ENCODE results near the gene TAPT1. TPM values are rescaled to one million over a fixed set of nuclear protein-coding genes. Genes with fewer than 3 reads are reported as not detected.
"Not testable (repeated sequence)": the region's sequence is repeated elsewhere in the genome, so short reads cannot be mapped to it uniquely, and the experiment has no call there.

Gene TAPT1, protein sequence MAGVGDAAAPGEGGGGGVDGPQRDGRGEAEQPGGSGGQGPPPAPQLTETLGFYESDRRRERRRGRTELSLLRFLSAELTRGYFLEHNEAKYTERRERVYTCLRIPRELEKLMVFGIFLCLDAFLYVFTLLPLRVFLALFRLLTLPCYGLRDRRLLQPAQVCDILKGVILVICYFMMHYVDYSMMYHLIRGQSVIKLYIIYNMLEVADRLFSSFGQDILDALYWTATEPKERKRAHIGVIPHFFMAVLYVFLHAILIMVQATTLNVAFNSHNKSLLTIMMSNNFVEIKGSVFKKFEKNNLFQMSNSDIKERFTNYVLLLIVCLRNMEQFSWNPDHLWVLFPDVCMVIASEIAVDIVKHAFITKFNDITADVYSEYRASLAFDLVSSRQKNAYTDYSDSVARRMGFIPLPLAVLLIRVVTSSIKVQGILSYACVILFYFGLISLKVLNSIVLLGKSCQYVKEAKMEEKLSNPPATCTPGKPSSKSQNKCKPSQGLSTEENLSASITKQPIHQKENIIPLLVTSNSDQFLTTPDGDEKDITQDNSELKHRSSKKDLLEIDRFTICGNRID
- polyA plus RNA-seq (ENCODE audit: insufficient read length in 4 of 4): 10 to 100 TPM; 39.3 to 45.7 (median 42.3) TPM

- no peak for DNase-seq (ENCODE audit: low read depth in 4 of 4, low spot score in 3 of 4)
Measured at GRCh38 chr4:16225863-16226815, at the start of gene TAPT1. TSS of gene TAPT1 (minus strand) at chr4:16226471. CDS start at chr4:16226457, 14 bp downstream.

DNA sequence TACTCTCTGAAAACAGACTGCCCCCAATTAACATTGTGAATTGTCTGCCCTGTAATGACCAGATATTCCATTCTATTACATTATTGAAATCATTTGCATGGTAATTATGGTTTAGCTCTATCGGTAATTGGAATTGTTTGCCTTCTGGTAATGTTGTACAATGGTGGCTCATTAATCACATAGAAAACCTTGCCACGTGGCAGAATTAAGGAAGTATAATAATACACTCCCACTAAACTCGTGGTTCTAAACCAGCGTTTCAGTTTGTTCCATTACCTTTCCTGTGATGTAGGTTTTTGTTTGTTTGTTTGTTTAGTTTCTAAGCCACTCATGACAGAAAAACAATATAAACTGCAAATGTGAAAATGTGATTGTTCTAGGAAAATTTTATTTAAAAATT is 45.1 kb upstream of the TAPT1 start:
- DNase-seq (ENCODE audit: low read depth in 4 of 4, low spot score in 3 of 4): no peak

GRCh38 chr4:16270454-16271328 is 44.4 kb upstream of the TAPT1 start:
- DNase-seq (ENCODE audit: low read depth in 4 of 4, low spot score in 3 of 4): no peak

- not testable (repeated sequence) for DNase-seq (ENCODE audit: low read depth in 4 of 4, low spot score in 3 of 4)
Measured at GRCh38 chr4:16269742-16270453, 43.6 kb upstream of the TAPT1 start.

DNA sequence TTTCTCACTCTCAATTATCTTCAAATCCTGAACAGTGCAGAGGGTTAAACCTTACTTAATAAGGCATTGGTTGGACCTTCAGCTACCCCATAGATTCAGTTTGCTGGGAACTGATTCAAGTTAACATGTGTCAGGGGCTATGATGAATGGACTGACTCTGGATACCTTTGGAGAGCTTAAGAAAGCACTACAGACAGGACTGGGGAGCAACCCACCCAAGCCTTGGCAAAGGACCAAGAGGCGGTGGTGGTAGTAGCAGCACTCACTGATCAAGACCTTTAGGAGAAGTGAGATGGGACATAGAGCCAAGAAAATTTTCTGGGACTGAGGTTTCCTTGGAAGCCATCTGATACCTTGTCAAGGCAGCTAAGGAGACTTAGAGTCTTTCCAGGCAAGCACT is 43.0 kb upstream of the TAPT1 start:
- DNase-seq (ENCODE audit: low read depth in 4 of 4, low spot score in 3 of 4): no peak

GRCh38 chr4:16268290-16268689 is 42.0 kb upstream of the TAPT1 start:
- no peak for DNase-seq (ENCODE audit: low read depth in 4 of 4, low spot score in 3 of 4)

GRCh38 chr4:16267639-16268038 is 41.4 kb upstream of the TAPT1 start:
- DNase-seq (ENCODE audit: low read depth in 4 of 4, low spot score in 3 of 4): no peak

DNA sequence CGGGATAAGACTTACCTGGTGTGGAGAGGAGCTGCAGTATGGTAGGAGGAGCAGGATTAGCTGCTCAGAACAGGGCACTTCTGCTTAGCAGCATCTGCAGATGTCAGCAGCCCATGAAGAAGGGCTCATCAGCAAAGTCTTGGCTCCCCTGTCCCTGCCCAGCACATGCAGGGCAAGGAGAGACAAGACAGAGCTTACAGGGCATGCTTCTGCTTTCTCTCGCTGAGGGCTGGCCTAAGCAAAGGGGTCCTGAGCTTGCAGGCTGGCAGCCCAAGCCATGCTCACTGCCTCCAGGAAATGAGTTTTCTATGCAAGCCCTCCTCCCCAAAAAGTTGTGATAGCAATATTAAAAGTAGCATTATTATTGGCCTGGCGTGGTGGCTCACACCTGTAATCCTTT is 39.5 kb upstream of the TAPT1 start:
- DNase-seq (ENCODE audit: low read depth in 4 of 4, low spot score in 3 of 4): no peak

DNA sequence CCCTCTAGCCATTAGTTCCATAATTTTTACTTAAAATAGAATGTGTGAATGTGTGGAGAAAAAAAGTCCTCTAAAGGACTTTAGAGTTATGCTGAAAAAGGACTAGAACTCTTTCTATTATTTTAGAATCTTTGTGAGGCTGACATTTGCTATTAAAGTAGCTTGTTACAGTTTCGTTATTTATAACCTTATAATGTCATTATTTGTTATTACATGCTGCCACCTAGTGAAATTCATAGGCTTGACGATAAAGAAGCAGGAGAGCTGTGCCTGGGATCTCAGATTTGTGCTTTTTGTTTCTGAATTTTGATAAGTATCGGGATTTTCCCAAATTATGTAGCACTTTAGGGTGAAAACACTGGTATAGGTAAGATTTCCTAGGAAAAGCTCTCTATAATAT is 38.5 kb upstream of the TAPT1 start:
- peak in 3 of 4 donors; percentile 3 to 33 (median 18) for DNase-seq (ENCODE audit: low read depth in 4 of 4, low spot score in 3 of 4)

- no peak for DNase-seq (ENCODE audit: low read depth in 4 of 4, low spot score in 3 of 4)
Measured at GRCh38 chr4:16263056-16263455, 36.8 kb upstream of the TAPT1 start.

GRCh38 chr4:16262188-16262587 is 35.9 kb upstream of the TAPT1 start:
- no peak for DNase-seq (ENCODE audit: low read depth in 4 of 4, low spot score in 3 of 4)

DNA sequence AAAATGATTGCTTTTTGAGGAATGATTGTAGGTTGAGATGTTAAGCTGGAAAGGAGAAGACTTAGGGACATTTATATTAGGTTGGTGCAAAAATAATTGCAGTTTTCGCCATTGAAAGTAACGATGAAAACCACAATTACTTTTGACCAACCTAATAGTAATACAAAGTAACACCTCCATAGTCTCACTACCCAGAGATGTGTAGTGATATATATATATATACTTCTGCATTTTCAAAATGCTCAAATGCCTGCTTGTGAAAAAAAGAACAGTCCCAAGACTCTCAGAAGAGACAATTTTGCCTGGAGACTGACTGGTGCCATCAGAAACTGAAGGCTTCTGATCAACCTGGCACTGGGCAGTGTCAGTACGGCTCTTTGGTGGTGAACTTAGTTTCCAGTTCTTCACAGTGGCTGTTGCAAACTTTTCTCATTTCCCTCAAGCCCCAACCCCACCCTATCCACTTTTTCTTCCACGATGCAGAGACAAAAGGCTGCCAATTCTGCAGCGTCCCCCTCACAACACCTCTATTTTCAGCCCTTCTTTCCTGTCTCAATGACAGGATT is 35.1 kb upstream of the TAPT1 start:
- DNase-seq (ENCODE audit: low read depth in 4 of 4, low spot score in 3 of 4): no peak

GRCh38 chr4:16259889-16260246 is 33.6 kb upstream of the TAPT1 start:
- no peak for DNase-seq (ENCODE audit: low read depth in 4 of 4, low spot score in 3 of 4)

- no peak for DNase-seq (ENCODE audit: low read depth in 4 of 4, low spot score in 3 of 4)
Measured at GRCh38 chr4:16259241-16259888, 33.1 kb upstream of the TAPT1 start.

- DNase-seq (ENCODE audit: low read depth in 4 of 4, low spot score in 3 of 4): no peak
Measured at GRCh38 chr4:16257611-16258010, 31.3 kb upstream of the TAPT1 start.

- DNase-seq (ENCODE audit: low read depth in 4 of 4, low spot score in 3 of 4): no peak
Measured at GRCh38 chr4:16256343-16256742, 30.1 kb upstream of the TAPT1 start.

GRCh38 chr4:16255730-16256129 is 29.5 kb upstream of the TAPT1 start:
- DNase-seq (ENCODE audit: low read depth in 4 of 4, low spot score in 3 of 4): no peak

GRCh38 chr4:16253127-16253960 is 27.1 kb upstream of the TAPT1 start:
- DNase-seq (ENCODE audit: low read depth in 4 of 4, low spot score in 3 of 4): no peak
